SK-N-SH (cell line): ENCODE measurements around the gene RS1. TPM values are rescaled to one million over a fixed set of nuclear protein-coding genes. Genes with fewer than 3 reads are reported as not detected.

Experiments used
- CTCF ChIA-PET: fragments of 300-600, 350-600 bp; formaldehyde crosslinking; extraction: SDS; loops from one replicate; lab custom pipeline; 2021; lab: Yijun Ruan, JAX
- POLR2A ChIA-PET: fragments of 350-600 bp; sonication (Branson Sonifier 250); formaldehyde crosslinking; extraction: SDS; loops from one replicate; lab custom pipeline; 2020; ENCODE audit warnings: antibody characterized with exemption, inconsistent platforms; lab: Yijun Ruan, JAX
- DNase-seq: peaks from one replicate; pipeline ENCODE4 v3.0.0; 2012
- H2AFZ ChIP-seq: fragments of 200-600 bp; sonication (generic); 2 replicates; pipeline ENCODE4 v1.8.1; 2016; ENCODE audit warnings: antibody characterized with exemption, mild to moderate bottlenecking, low read depth
- H3F3A ChIP-seq: fragments of 200-600 bp; sonication (generic); replicated peaks from 2 replicates; pipeline ENCODE3; 2016; ENCODE audit warnings: antibody characterized with exemption, mild to moderate bottlenecking; ENCODE audit not compliant: insufficient read depth
- H3K27ac ChIP-seq, 2 experiments: fragments of 200-500 bp in 1 of 2; fragments of 200-600 bp in 1 of 2; sonication (Bioruptor generic) in 1 of 2; sonication (generic), shearing (Covaris generic) in 1 of 2; 2 replicates each; pipeline versions ENCODE4 v1.5.1 to v1.6.1; 2014 to 2016; ENCODE audit warnings: low read depth in 2 of 2, inconsistent platforms in 1 of 2, low read length in 1 of 2, mild to moderate bottlenecking in 1 of 2, mixed read lengths in 1 of 2
- H3K27me3 ChIP-seq: fragments of 200-600 bp; sonication (generic), shearing (Covaris generic); 2 replicates; pipeline ENCODE4 v1.6.1; 2016; ENCODE audit warnings: mixed run types; ENCODE audit not compliant: insufficient read depth
- H3K36me3 ChIP-seq, 2 experiments: fragments of 200-500 bp in 1 of 2; fragments of 200-600 bp in 1 of 2; sonication (Bioruptor generic) in 1 of 2; sonication (generic) in 1 of 2; replicated peaks in 1 of 2; 2 replicates each; pipeline versions ENCODE3 to v1.5.1; 2014 to 2016; ENCODE audit warnings: low read length in 1 of 2, mild to moderate bottlenecking in 1 of 2; ENCODE audit not compliant: insufficient read depth in 2 of 2, control insufficient read depth in 1 of 2
- H3K4me1 ChIP-seq, 2 experiments: fragments of 200-500 bp in 1 of 2; fragments of 200-600 bp in 1 of 2; sonication (Bioruptor generic) in 1 of 2; sonication (generic), shearing (Covaris generic) in 1 of 2; 2 replicates each; pipeline versions ENCODE4 v1.5.1 to v1.6.1; 2014 to 2016; ENCODE audit warnings: low read depth in 1 of 2, low read length in 1 of 2, mixed run types in 1 of 2; ENCODE audit not compliant: insufficient read depth in 2 of 2, control insufficient read depth in 1 of 2
- H3K4me2 ChIP-seq: fragments of 200-600 bp; sonication (generic), shearing (Covaris generic); 2 replicates; pipeline ENCODE4 v1.6.1; 2017; ENCODE audit warnings: mixed run types
- H3K4me3 ChIP-seq, 2 experiments: fragments of 200-500 bp in 1 of 2; fragments of 200-600 bp in 1 of 2; sonication (Bioruptor generic) in 1 of 2; sonication (generic), shearing (Covaris generic) in 1 of 2; 2 replicates each; pipeline versions ENCODE4 v1.5.1 to v1.8.1; 2014 to 2016; ENCODE audit warnings: low read depth in 2 of 2, inconsistent platforms in 1 of 2, low read length in 1 of 2, mild to moderate bottlenecking in 1 of 2, mixed read lengths in 1 of 2, moderate library complexity in 1 of 2
- H3K79me2 ChIP-seq: fragments of 200-600 bp; sonication (generic); 2 replicates; pipeline ENCODE4 v1.8.1; 2017; ENCODE audit warnings: mild to moderate bottlenecking; ENCODE audit not compliant: insufficient read depth
- H3K9ac ChIP-seq: fragments of 200-600 bp; sonication (generic); 2 replicates; pipeline ENCODE4 v1.6.1; 2017; ENCODE audit warnings: mixed run types
- H3K9me2 ChIP-seq: fragments of 200-600 bp; sonication (generic); 2 replicates; pipeline ENCODE4 v1.6.1; 2017; ENCODE audit warnings: mixed run types
- H3K9me3 ChIP-seq: fragments of 200-600 bp; sonication (generic); 2 replicates; pipeline ENCODE4 v1.6.1; 2017; ENCODE audit warnings: mixed run types, mild to moderate bottlenecking, moderate library complexity
- H4K20me1 ChIP-seq: fragments of 200-600 bp; sonication (generic); 2 replicates; pipeline ENCODE4 v1.6.1; 2017; ENCODE audit warnings: mild to moderate bottlenecking, mixed run types; ENCODE audit not compliant: insufficient read depth
- CHD2 ChIP-seq: fragments of 150-350 bp; IDR thresholded peaks from 2 replicates; pipeline ENCODE4 v1.6.1; 2018; ENCODE audit warnings: low read length; ENCODE audit not compliant: partially characterized antibody
- EP300 ChIP-seq, 2 experiments: IDR thresholded peaks; 2 replicates each; pipeline versions ENCODE4 v1.4.0 to v1.6.1; 2012; ENCODE audit warnings: borderline replicate concordance in 1 of 2, low read depth in 1 of 2, low read length in 1 of 2
- EZH2phosphoT487 ChIP-seq: fragments of 200-600 bp; sonication (generic); IDR thresholded peaks from 2 replicates; pipeline ENCODE4 v1.6.1; 2017; ENCODE audit warnings: low read depth, mixed run types, mild to moderate bottlenecking, antibody characterized with exemption, moderate library complexity, borderline replicate concordance
- FOSL2 ChIP-seq: IDR thresholded peaks from 2 replicates; pipeline ENCODE4 v1.4.0; 2012; ENCODE audit warnings: low read depth, mild to moderate bottlenecking, moderate library complexity, borderline replicate concordance
- FOXM1 ChIP-seq: IDR thresholded peaks from 2 replicates; pipeline ENCODE4 v1.4.0; 2012; ENCODE audit warnings: low read depth, mild to moderate bottlenecking
- GABPA ChIP-seq: IDR thresholded peaks from 2 replicates; pipeline ENCODE4 v1.4.0; 2012; ENCODE audit warnings: low read depth, mild to moderate bottlenecking
- NFIC ChIP-seq: IDR thresholded peaks from 2 replicates; pipeline ENCODE4 v1.4.0; 2012; ENCODE audit warnings: borderline replicate concordance
- NRF1 ChIP-seq: IDR thresholded peaks from 2 replicates; pipeline ENCODE4 v1.6.1; 2012; ENCODE audit warnings: low read depth, mild to moderate bottlenecking, low read length
- RAD21 ChIP-seq: IDR thresholded peaks from 2 replicates; pipeline ENCODE4 v1.6.1; 2012; ENCODE audit warnings: mild to moderate bottlenecking, low read length
- SIN3A ChIP-seq: IDR thresholded peaks from 2 replicates; pipeline ENCODE4 v1.6.1; 2012; ENCODE audit warnings: low read depth, mild to moderate bottlenecking, low read length, moderate library complexity, borderline replicate concordance
- SMC3 ChIP-seq: IDR thresholded peaks from 2 replicates; pipeline ENCODE4 v1.6.1; 2012; ENCODE audit warnings: low read depth, low read length, improper control_type of control experiment
- TCF12 ChIP-seq: IDR thresholded peaks from 2 replicates; pipeline ENCODE4 v1.4.0; 2012
- YY1 ChIP-seq: IDR thresholded peaks from 2 replicates; pipeline ENCODE4 v1.4.0; 2012; ENCODE audit warnings: low read depth, mild to moderate bottlenecking
- WGBS: methylation state at CpG from one replicate; pipeline ENCODE4 v1.1.6; 2017; ENCODE audit warnings: low lambda C conversion rate; 5-methylcytosine and 5-hydroxymethylcytosine counted together
- polyA plus RNA-seq, 3 experiments: library from polyadenylated mRNA; depleted of rRNA; stranded (reverse); fragments of >200 nt; gene quantifications; 2 replicates each; pipeline ENCODE4 v1.2.3, GENCODE V29; 2012
- TF ChIP-seq, protein P1 (sequence below): IDR thresholded peaks from 2 replicates; pipeline ENCODE4 v1.6.1; 2012; ENCODE audit warnings: mild to moderate bottlenecking, low read depth, low read length, moderate library complexity
- TF ChIP-seq, protein P2 (sequence below): IDR thresholded peaks from 2 replicates; pipeline ENCODE4; 2012
- TF ChIP-seq, protein P3 (sequence below): IDR thresholded peaks from 2 replicates; pipeline ENCODE4 v1.4.0; 2012; ENCODE audit warnings: low read depth, borderline replicate concordance
- TF ChIP-seq, protein P4 (sequence below): IDR thresholded peaks from 2 replicates; pipeline ENCODE4 v1.4.0; 2012; ENCODE audit warnings: low read depth, borderline replicate concordance

Gene RS1
- polyA plus RNA-seq, 1 of the 3 experiments (the other 2 are of a cell fraction) = not detected

DNA sequence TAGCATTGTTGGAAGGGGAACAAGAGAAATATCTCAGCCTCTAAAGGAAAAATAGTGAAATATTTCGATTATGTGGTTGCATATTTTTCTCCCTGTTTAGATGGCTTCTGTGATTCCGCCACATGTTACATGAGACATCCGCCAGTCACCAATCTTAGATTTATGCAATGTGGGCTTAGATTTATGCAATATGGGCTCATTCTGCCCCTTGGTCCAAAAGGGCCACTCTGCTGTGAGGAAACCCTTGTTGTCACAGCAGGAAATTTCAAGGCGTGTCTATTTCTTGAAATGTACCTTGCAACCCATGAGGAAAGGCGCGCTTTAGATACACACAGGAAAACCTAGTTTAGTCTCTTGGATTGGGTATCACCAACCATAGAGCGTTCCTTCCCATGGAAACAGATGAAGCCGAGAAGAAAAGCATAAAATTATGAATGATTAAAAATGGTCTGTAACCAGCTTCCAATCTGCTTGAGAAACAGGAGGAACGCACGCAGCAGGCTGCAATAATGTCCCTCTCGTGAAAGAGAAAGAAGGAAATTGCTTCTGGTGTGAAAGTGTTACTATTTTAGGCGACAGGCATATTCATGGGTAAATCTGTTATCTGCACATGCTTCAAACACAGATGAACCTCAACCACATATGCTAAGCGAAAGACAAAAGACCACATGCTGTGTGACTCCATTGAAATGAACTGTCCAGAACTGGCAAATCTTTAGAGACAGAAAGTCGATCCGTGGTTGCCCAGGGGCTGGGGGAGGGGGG, 3.7 kb downstream of the RS1 start:
- ChIA-PET POLR2A (no interaction called here), CTCF (interaction anchor here (1.3 kb wide), 1 partner anchor 230 kb away, joined by 3 read pairs; no protein-coding TSS in a partner anchor)
- H3K36me3 ChIP-seq = no peaks in the 10 kb centered on the region
- H3F3A ChIP-seq = no peaks in the 10 kb centered on the region
- H3K79me2 ChIP-seq = no peaks in the 10 kb centered on the region
- no peaks in the 10 kb centered on the region for H4K20me1 ChIP-seq
- no peak for TF ChIP-seq NRF1
- no peak for TF ChIP-seq SMC3
- TF ChIP-seq, protein P1, sequence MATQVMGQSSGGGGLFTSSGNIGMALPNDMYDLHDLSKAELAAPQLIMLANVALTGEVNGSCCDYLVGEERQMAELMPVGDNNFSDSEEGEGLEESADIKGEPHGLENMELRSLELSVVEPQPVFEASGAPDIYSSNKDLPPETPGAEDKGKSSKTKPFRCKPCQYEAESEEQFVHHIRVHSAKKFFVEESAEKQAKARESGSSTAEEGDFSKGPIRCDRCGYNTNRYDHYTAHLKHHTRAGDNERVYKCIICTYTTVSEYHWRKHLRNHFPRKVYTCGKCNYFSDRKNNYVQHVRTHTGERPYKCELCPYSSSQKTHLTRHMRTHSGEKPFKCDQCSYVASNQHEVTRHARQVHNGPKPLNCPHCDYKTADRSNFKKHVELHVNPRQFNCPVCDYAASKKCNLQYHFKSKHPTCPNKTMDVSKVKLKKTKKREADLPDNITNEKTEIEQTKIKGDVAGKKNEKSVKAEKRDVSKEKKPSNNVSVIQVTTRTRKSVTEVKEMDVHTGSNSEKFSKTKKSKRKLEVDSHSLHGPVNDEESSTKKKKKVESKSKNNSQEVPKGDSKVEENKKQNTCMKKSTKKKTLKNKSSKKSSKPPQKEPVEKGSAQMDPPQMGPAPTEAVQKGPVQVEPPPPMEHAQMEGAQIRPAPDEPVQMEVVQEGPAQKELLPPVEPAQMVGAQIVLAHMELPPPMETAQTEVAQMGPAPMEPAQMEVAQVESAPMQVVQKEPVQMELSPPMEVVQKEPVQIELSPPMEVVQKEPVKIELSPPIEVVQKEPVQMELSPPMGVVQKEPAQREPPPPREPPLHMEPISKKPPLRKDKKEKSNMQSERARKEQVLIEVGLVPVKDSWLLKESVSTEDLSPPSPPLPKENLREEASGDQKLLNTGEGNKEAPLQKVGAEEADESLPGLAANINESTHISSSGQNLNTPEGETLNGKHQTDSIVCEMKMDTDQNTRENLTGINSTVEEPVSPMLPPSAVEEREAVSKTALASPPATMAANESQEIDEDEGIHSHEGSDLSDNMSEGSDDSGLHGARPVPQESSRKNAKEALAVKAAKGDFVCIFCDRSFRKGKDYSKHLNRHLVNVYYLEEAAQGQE = no peak
- no peak for TF ChIP-seq EP300 (IDR thresholded peaks at IDR 0.05; ENCODE audit: borderline replicate concordance in 1 of 2, low read depth in 1 of 2, low read length in 1 of 2)
- TF ChIP-seq YY1 = no peak
- no peak for TF ChIP-seq SIN3A
- TF ChIP-seq, protein P2, sequence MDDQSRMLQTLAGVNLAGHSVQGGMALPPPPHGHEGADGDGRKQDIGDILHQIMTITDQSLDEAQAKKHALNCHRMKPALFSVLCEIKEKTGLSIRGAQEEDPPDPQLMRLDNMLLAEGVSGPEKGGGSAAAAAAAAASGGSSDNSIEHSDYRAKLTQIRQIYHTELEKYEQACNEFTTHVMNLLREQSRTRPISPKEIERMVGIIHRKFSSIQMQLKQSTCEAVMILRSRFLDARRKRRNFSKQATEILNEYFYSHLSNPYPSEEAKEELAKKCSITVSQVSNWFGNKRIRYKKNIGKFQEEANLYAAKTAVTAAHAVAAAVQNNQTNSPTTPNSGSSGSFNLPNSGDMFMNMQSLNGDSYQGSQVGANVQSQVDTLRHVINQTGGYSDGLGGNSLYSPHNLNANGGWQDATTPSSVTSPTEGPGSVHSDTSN = no peak
- TF ChIP-seq TCF12 = no peak
- TF ChIP-seq RAD21 = no peak
- TF ChIP-seq CHD2 = no peak
- TF ChIP-seq, protein P3, sequence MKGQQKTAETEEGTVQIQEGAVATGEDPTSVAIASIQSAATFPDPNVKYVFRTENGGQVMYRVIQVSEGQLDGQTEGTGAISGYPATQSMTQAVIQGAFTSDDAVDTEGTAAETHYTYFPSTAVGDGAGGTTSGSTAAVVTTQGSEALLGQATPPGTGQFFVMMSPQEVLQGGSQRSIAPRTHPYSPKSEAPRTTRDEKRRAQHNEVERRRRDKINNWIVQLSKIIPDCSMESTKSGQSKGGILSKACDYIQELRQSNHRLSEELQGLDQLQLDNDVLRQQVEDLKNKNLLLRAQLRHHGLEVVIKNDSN = no peak
- no peak for TF ChIP-seq FOSL2
- TF ChIP-seq, protein P4, sequence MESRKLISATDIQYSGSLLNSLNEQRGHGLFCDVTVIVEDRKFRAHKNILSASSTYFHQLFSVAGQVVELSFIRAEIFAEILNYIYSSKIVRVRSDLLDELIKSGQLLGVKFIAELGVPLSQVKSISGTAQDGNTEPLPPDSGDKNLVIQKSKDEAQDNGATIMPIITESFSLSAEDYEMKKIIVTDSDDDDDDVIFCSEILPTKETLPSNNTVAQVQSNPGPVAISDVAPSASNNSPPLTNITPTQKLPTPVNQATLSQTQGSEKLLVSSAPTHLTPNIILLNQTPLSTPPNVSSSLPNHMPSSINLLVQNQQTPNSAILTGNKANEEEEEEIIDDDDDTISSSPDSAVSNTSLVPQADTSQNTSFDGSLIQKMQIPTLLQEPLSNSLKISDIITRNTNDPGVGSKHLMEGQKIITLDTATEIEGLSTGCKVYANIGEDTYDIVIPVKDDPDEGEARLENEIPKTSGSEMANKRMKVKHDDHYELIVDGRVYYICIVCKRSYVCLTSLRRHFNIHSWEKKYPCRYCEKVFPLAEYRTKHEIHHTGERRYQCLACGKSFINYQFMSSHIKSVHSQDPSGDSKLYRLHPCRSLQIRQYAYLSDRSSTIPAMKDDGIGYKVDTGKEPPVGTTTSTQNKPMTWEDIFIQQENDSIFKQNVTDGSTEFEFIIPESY = no peak
- TF ChIP-seq FOXM1 = no peak
- TF ChIP-seq EZH2phosphoT487 = no peak
- TF ChIP-seq NFIC = no peak
- no peak for TF ChIP-seq GABPA
- no peaks in the 10 kb centered on the region; the same call in 1 of the 2 replicates for H3K27me3 ChIP-seq
- no peaks in the 10 kb centered on the region for H3K9me2 ChIP-seq
- H3K4me1 ChIP-seq = peaks cover 0 to 3% of the 10 kb centered on the region in 2 experiments; a peak in 1 of 4 replicates
- no peak overlapping the region for H3K9ac ChIP-seq
- no peak overlapping the region for H3K27ac ChIP-seq
- H2AFZ ChIP-seq = no peak overlapping the region
- no peak overlapping the region for H3K4me3 ChIP-seq
- H3K9me3 ChIP-seq = no peaks in the 10 kb centered on the region
- 70% methylated on average over 15 of the region's 15 CpGs for whole genome bisulfite sequencing
- no peak overlapping the region for H3K4me2 ChIP-seq
- no peak for DNase-seq
